Suppressor macrophage treated with lipopolysaccharide for 1 hour (primary cell): ENCODE measurements around the gene SCMH1.
"Not testable (repeated sequence)": the region's sequence is repeated elsewhere in the genome, so short reads cannot be mapped to it uniquely, and the experiment has no call there.

Experiments
- DNase-seq, 3 donors: peaks; one replicate each; pipeline ENCODE4 v3.0.0-alpha.2; 2020 to 2022

Gene SCMH1

GRCh38 chr1:41149570-41149969 lies 92.5 kb downstream of the SCMH1 start:
- no peak for DNase-seq

- peak in 2 of 3 donors; percentile 15 to 16 for DNase-seq
These were observed 97.8 kb downstream of the SCMH1 start for GRCh38 chr1:41144285-41144684.

- DNase-seq = no peak
These were observed 103.6 kb downstream of the SCMH1 start for GRCh38 chr1:41138549-41138948.

GRCh38 chr1:41135196-41135947 lies 106.7 kb downstream of the SCMH1 start:
- DNase-seq = peak; percentile 38 to 62 (median 54)

- DNase-seq = peak in 1 of 3 donors; percentile 21
These were observed 107.8 kb downstream of the SCMH1 start for GRCh38 chr1:41134325-41134724.

- DNase-seq = peak; percentile 35 to 50 (median 38)
These were observed 119.1 kb downstream of the SCMH1 start for GRCh38 chr1:41122851-41123518.

- no peak for DNase-seq
These were observed 120.0 kb downstream of the SCMH1 start for GRCh38 chr1:41122148-41122547.

GRCh38 chr1:41118645-41119044 lies 123.5 kb downstream of the SCMH1 start:
- no peak for DNase-seq

- not testable (repeated sequence) for DNase-seq
These were observed 124.9 kb downstream of the SCMH1 start for GRCh38 chr1:41117241-41117640.

- no peak for DNase-seq
These were observed 131.4 kb downstream of the SCMH1 start for GRCh38 chr1:41110736-41111135.

GRCh38 chr1:41110286-41110685 lies 131.8 kb downstream of the SCMH1 start:
- DNase-seq = peak; percentile 25 to 62 (median 62)

- DNase-seq = peak; percentile 56 to 70 (median 65)
These were observed 132.6 kb downstream of the SCMH1 start for GRCh38 chr1:41109310-41110197.

- peak in 1 of 3 donors; percentile 22 for DNase-seq
These were observed 133.3 kb downstream of the SCMH1 start for GRCh38 chr1:41108696-41109275.

GRCh38 chr1:41103766-41104165 lies 138.3 kb downstream of the SCMH1 start:
- peak in 2 of 3 donors; percentile 12 to 20 for DNase-seq

GRCh38 chr1:41102653-41103052 lies 139.5 kb downstream of the SCMH1 start:
- no peak for DNase-seq

- DNase-seq = no peak
These were observed 140.0 kb downstream of the SCMH1 start for GRCh38 chr1:41101950-41102607.

GRCh38 chr1:41101076-41101475 lies 141.0 kb downstream of the SCMH1 start:
- no peak for DNase-seq

- DNase-seq = no peak
These were observed 141.9 kb downstream of the SCMH1 start for GRCh38 chr1:41100170-41100569.

GRCh38 chr1:41098730-41099460 lies 143.2 kb downstream of the SCMH1 start:
- no peak for DNase-seq

GRCh38 chr1:41097105-41097504 lies 145.0 kb downstream of the SCMH1 start:
- DNase-seq = no peak

GRCh38 chr1:41093826-41094225 lies 148.3 kb downstream of the SCMH1 start:
- no peak for DNase-seq

- DNase-seq = no peak
These were observed 155.2 kb downstream of the SCMH1 start for GRCh38 chr1:41086921-41087320.
